NCI-H446 treated with DMSO at 0.1 percent for 48 hours (cell line): Measurements from ENCODE around the gene COL20A1.
"Not testable (repeated sequence)": the region's sequence is repeated elsewhere in the genome, so short reads cannot be mapped to it uniquely, and the experiment has no call there.

Experiments used
- DNase-seq: peaks from one replicate; lab custom pipeline; 2025; lab: John Stamatoyannopoulos, UW

The COL20A1 gene

DNA sequence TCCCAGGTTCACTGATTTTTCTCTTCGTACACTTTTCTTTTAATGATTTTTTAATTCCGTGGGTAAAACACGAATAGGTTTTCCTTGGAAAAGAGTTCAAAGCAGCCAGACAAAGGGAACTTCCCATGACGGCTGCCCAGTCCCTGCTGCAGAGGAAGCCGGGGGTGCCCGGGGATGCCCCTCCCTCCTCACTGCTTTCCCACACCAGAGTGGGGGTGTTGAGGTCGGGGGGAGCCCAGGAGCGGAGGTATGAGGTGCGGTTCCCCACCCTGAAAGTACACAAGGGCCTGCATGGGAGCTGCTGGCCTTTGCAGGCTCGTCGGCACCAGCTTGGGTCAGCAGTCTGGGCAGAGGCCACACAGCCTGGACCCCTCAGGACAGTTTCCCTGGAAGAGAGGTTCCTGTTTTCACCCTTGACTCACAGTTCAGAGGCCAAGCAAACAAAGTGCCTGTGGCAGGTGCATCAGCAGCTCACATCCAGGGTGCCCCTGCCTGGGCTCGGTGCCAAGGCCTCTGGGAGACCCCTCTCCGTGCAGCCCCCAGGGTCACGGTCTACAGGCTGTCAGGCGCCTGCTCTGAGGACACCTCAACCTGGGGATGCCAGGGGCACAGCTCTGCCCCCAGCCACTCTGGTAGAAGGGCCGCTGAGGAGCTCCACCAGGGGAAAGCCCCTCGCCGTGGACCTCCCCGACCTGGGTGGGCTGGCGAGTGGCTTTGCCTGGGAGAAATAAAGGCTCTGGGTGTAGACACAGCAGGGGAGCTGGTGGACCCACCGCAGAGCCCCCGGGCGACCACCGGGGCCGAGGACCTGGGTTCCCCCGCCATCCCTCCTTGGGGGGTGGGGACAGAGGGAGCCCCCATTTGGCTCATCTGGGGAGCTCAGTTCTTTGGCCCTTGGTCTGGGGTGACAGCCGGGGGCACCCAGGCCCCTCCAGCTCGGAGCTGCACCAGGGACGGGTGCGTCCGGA, 83.6 kb downstream of the COL20A1 start:
- no peak for DNase-seq

DNA sequence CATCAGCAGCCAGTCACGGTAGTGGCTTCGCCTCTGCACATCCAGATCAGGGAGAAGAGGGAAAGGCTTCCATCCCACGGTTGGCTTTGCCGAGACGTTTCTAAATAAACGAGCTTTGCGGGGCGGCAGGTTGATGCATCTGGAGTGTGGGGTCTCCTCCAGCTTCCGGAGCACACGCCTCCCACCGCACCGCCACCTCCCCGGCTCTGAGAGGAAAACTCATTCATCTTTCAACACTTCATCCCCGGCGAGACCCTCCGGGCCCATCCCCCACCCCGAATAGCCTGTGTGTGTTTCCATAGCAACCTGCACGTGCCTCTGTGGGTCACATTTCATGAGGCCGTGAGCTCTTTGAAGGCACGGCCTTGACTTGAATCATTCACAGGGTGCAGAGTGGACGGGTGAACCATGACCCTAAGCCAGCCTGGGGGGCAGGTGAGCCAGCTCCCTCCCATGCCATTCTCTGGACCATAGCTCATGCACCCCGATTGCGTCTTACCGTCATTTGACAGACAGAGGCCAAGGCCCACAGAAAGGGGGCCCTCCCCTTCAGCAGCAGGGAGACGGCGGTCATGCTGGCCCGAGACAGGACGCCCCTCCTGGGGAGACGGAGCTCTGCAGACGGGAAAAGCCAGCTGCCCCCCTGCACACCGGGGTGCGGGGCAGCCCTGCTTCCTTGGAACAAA, 84.4 kb downstream of the COL20A1 start:
- no peak for DNase-seq

DNA sequence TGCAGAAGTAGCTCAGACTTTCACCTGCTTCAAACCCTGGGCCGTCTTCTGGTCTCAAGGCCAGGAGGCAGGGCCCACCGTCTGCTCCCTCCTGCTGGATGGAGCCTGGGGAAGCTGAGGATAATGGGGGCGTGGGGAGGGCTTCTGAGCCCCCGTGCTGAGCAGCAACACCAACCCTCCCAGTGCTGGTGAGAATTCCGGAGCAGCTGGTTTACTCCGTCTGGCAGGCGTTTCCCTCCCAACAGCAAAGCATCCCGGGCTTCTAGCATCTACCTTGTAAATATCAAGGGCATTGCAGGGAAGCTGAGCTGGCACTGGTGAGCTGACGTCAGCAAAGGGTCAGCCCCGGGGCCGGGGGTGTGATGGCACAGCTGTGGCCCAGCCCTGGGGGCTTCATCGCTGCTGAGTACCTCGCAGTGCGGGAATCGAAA, 85.0 kb downstream of the COL20A1 start:
- no peak for DNase-seq

DNA sequence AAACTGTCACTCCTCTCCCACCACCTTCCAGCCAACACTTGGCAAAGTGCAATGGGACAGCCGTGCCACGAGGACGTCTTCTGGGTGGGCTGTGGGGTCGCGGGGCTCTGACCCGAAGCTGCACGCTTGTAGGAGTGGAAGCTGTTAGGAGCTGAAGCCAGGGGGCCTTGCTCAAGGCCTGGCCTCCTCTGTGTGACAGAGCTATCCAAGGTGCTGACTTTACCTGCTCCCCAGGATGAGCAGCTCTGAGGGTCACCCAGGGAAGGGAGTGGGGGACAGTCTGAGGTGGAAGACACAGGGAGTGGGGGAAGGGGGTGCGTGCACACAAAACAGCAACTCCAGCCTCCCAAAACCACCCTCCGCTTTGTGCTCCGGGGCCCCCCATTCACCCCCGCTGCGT, 85.6 kb downstream of the COL20A1 start:
- no peak for DNase-seq

DNA sequence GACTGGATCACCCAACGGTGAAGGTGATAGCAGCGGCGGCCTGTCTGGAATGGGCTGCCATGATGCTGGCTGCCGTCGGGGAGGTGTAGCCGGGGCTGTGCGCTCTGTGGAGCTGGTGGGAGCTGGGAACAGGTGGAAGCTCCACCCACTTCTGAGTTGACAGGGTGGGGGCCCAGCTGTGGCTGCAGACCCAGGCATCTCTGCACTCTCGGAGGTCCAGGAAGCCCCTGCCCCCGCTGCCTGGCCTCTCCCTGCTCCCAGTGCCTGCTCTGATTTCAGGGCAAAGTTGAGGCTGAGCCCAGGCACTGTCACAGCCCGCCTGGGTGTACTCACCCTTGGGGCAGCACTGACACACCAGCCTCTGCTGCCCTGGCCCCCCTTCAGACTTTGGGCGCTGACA, 86.3 kb downstream of the COL20A1 start:
- DNase-seq: no peak

GRCh38 chr20:63379872-63380271, 86.9 kb downstream of the COL20A1 start:
- DNase-seq: not testable (repeated sequence)

DNA sequence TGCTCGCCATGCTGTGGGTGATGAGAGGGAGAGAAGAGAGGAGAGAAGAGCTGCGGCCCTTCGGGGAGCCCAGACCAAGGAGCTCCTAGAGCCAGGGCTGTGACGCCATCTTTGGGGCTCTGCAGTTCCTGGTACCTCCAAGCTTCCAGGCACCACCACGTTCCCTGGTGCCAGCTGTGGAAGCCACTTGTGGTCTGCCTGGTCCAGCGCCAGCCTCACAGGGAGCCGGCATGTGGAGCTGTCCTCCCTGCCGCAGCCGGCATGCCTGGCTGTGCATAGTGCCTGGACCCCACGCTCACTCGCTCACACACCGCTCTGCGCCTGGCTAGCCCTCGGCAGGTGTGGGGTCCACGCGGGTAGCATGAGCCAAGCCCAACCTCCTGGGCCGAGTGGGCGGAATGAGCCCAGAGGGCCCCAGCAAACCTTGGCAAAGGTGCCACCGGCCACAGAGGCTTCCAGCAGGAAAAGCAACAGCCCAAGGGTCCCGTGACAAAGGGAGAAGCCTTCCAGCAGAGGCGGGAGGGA, 87.4 kb downstream of the COL20A1 start:
- no peak for DNase-seq

DNA sequence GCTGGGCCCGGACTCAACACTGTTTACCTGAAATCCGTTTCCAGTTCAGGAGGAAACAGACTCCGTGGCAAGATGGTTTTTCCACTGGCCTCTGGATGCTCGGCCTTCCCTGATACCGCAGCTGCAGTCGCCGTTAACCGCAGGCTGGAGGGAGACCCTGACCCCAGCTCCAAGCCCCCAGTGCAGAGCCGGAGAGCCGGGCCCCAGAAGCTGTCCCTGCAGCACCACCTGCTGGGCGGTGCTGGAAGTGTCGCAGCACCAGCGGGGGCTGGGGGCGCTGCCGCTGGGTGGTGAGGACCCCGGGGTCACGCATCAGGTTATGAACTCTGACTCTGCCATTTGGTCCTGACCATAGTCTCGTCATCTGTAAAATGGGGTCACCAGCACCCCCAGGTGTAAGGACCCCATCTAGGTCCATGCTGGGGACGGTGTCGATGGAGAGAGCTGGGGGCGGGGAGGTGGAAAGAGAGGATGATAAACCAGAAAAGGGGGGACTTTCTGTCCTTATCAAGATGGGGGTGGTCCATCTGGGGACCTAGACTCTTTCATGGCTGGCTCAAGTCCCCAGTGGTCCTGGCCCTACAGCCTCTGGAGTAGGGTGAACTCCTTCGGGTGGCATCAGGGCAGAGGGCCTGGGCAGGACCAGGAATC, 88.9 kb downstream of the COL20A1 start:
- DNase-seq: no peak

DNA sequence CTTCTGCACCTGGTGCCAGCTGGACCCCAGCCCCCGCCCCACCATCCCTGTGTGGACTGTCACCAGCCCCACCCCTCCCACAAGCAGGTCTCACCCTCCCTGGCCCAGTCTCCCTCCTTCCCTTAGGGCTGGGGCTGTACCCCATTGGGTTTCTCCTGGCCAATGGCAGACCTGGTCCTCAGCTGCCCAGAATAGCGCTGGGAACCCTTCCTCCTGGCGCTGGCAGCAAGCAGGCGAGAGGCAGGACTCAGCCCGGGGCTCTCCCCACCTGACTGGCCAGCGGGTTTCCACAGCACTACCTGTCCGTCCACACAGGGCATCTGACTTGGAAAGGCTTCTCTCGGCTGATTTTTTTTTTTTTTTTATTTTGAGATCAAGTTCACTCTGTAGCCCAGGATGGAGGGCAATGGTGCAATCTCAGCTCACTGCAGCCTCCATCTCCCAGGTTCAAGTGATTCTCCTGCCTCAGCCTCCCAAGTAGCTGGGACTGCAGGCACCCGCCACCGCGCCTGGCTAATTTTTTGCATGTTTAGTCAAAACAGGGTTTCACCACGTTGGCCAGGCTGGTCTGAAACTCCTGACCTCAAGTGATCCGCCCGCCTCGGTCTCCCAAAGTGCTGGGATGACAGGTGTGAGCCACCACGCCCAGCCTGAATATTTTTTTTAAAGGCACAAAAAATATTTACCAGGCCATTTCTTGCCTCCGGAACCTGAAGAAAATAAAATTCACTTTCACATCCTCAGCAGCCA, 89.7 kb downstream of the COL20A1 start:
- no peak for DNase-seq

GRCh38 chr20:63383556-63383955, 90.6 kb downstream of the COL20A1 start:
- DNase-seq: no peak

GRCh38 chr20:63384336-63384735, 91.3 kb downstream of the COL20A1 start:
- DNase-seq: no peak
